Measurements from ENCODE around the gene CFDP1. TPM values are rescaled to one million over a fixed set of nuclear protein-coding genes. Genes with fewer than 3 reads are reported as not detected.
"Not testable (repeated sequence)": the region's sequence is repeated elsewhere in the genome, so short reads cannot be mapped to it uniquely, and the experiment has no call there.

Gene CFDP1
- polyA plus RNA-seq, 4 donors: 165 to 192 (median 175) TPM

DNA sequence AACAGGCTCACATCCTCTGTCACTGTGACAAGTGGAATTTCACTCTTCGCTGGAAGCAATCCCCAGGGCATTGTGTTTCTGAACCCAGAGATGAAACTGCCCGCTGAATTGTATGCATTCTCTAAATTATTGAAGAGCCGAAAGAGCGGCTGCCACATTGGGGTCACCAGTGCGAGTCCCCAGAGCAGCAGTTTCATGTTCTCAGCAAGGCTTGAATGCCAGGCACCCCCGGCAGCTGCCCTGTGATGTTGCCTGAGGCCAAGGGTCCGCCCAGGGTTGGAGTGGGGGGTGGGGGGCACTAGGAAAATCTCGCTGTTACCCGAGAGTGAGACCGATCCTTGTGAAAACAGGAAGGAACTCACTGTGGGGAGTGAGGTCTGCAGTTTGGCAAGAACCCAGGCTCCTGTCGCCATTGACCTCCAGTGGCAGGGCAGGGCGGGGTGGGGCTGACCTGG, 161.2 kb downstream of the CFDP1 start:
- DNase-seq (ENCODE audit: low read depth in 4 of 4, low spot score in 3 of 4): no peak

DNA sequence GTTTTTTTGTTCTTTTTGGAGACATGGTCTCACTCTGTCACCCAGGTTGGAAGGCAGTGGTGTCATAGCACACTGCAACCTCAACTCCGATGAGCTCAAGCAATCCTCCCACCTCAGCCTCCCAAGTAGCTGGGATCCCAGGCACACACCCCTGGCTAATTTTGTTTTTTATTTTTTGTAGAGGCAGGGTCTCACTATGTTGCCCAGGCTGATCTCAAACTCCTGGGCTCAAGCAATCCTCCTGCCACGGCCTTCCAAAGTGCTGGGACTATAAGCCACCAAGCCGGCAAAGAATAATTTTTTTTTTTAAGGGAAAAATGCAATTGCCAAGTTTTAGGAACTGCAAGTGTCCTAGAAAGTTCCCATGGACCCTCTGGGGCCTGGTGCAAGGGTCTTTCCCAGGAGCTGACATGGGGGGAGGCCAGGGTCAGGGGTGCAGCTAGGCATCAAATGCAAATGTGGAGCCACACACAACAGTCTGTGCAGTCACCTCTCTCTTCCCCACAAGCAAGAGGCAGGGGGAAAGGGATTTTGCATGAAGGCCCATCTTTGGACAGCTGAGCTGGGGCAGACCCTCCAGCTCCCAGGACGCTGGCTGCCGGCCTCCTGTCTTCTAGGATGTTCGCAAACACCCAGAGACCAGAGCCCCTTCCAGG, 161.7 kb downstream of the CFDP1 start:
- DNase-seq (ENCODE audit: low read depth in 4 of 4, low spot score in 3 of 4): no peak

DNA sequence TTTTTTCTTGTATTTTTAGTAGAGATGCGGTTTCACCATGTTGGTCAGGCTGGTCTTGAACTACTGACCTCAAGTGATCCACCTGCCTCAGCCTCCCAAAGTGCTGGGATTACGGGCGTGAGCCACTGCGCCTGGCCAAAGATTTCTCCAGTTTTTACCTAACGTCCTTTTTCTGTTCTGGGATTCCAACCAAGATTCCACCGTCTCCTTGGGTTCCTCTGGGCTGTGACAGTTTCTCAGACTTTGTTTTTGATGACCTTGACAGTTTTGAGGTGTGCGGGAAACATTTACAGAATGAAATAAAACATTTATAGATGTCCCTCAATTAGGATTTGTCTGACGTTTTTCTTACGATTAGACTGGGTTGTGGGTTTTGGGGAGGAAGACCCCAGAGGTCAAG, 163.9 kb downstream of the CFDP1 start:
- DNase-seq (ENCODE audit: low read depth in 4 of 4, low spot score in 3 of 4): not testable (repeated sequence)

DNA sequence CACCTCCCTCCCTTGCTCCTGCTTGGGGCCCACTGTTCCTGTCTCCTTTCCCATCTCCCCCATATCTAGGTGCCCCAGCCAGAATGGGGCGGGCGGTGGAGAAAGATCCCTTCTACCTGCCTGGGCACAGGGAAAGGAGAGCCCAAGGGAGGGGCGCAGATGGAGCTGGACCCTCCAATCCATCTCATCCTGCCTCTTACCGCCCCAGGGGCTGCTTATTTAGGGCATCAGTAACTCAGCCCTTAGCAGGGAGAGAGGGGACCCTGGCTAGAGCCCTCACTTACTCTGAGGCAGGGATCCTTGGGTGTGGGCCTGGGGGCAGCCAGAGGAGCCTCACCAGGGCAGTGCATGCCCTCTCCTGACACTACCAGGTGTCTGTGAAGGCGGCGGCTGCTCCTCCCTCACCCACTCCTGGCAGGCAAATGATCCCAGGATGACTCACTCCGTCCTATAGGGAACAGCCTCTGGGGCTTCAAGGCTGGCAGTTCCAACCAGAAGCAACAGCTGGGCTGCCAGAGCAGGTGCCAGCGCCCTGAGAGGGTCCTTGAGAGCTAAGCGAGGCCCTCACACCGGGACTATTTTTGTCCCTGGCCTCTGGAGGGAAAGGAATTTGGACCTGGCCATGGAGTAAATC, 165.6 kb downstream of the CFDP1 start:
- no peak for DNase-seq (ENCODE audit: low read depth in 4 of 4, low spot score in 3 of 4)

DNA sequence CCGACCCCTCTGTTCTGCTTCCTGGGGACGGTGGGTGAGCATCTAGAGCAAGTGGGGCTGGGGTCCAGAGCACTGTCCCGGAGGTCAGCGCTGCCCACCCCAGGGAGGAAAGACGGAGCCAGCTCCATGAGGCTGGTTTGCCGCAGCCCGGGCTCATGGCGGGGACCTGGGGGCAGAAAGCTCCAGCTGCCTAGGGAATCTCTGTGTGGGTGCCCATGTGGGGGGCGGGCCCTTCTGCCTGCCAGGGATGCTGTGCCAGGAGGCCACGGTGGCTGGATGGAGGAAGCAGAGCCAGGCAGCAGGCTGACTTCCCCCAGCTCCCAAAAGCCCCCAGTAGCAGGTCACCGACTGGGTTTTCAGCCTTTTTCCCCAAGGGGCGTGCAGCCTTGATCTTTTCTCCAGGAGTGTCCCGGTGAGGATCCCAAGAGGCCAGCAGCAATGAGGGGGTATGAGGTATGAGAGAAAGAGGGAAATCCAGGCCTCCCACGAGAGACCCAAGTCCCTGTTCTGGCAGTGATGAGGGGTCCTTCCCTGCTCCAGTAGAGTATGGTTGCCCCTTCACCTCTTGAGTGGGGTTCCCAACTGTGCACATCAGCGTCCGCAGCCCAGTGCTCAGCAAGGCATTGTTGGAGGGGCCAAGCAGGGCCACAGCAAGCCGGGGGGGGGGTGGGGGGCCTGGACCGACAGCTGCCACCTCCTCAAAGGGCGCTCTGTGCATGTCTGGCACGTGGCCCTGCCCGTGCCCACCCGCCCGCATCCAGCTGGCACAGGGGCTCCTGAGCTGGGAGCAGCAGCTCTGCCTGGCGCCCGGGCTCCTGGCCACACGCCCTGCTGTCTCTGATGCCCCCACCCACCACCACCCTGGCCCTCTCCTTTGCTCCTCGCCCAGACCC, 166.3 kb downstream of the CFDP1 start:
- no peak for DNase-seq (ENCODE audit: low read depth in 4 of 4, low spot score in 3 of 4)

DNA sequence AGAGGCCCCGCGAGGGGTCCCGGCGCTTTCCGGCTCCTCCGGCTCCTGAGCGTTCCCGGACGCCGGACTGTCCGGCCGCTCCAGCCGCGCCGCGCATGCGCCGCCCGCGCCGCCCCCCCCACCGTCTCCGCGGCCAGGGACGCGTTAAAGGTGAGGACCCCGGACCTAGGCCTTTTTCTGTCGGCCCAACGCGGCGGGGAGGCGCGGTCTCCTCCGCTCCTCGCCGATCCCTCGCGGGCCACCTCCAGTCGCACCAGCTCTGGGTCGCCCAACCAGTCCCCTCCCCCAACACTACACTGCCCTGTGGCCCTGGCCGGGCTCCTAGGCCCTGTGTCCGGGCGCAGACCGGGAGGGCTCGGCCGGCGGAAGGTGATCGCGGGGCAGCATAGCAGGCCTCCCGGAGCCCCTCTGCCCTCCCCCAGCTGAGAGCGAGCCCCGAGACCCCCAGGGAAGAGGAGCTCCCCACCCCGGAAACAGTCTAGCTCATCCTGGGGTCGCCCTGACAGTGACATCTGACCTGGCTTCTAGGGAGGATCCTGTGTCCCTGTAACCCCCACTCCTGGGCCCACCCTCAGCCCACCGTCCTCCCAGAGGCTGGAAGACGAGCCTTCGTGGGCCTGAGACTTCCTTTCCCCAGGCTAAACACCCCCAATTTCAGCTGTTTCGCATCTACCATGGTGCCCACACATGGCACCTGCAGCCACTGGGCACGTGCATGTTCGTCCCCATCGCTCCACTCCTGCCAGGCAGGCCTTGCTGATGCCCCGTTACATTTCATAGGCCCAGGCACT, 167.2 kb downstream of the CFDP1 start:
- no peak for DNase-seq (ENCODE audit: low read depth in 4 of 4, low spot score in 3 of 4)

DNA sequence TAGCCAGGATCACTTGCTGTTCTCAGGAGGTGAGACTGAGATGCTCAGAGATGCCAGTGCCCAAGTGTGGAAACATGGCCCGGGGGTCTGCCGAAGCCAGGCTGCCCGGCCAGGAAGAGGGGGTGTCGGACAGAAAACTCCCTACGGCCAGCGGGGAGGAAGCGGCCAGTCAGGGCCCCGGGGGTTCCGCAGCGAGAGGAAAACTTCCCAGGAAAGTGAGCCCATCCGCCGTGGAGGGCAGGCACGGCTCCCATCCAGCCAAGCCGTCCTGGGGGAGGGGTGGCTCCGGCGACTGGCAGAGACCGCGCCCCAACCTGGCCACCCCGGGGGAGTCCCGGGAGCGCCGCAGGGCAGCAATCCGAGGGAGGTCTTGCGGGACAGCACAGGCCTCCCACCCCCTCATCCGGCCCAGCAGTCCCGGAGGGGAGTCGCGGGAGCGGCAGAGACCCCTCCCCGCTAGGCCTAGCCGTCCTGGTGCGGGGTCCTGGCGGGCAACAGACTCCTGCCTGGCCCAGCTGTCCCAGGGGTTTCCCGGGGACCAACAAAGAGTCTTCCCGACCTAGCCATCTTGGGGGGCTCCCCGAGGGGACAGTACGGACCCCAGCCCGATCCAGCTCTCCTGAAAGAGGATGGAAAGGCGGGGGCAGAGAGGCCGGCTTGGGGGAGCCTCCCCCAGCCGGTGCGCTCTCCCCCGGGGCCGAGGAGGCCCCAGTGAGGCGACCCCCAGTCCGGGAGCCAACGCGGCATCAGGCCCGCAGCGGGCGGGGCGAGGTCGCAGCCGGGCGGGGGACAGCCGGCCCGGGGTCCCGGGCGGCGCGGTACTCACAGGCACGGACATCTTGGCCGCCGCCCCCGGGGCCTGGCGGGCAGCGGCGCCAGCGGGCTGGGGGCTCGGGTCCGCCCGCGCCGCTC, 168.0 kb downstream of the CFDP1 start:
- no peak for DNase-seq (ENCODE audit: low read depth in 4 of 4, low spot score in 3 of 4)

DNA sequence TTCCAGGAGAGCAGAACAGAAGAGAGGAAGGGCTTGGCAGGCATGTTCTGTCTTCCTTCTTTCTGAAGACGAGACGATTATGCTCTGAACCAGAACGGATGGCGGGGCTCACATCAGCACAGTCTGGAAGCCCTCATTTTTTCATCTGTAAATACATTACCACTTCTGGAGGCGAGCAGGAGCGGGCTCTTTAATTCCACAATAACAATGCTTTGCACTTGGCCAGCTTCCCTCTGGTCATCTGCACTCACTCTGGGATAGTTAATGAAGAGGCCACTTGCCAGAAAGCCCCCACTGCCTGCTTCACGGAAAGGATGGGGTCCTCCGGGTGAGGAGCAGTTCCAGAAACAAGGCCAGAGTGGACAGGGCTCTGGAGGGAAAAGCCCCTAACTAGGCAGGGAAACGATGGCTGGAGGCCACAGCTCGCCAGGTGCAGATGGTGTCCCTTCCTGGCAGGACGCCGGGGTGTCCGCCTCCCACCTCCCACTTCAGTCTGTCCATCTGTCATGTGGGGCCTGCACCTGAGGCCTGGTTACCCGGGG, 168.8 kb downstream of the CFDP1 start:
- DNase-seq (ENCODE audit: low read depth in 4 of 4, low spot score in 3 of 4): no peak

DNA sequence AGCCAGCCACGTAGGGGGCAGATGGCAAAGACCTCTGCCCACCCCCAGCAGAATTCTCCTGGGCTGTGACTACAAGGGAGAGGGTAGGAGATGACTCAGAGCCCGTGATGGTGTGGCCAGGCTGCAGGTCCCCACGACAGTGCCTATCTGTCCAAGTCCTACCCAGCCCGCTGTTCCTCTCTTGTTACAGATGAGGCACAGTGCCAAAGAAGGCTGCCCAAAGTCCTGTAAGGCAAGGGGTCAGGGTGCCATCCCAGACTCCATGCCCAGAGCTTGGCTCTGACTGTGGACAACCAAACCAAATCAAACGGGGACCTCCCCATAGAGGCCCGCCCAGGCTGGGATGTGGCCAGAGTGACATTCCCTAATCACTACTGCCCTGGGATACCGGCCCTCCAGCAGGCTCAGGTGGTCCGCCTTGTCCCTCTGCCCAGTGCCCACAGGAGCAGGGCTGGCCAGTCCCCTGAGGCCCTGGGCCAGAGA, 169.3 kb downstream of the CFDP1 start:
- DNase-seq (ENCODE audit: low read depth in 4 of 4, low spot score in 3 of 4): no peak

DNA sequence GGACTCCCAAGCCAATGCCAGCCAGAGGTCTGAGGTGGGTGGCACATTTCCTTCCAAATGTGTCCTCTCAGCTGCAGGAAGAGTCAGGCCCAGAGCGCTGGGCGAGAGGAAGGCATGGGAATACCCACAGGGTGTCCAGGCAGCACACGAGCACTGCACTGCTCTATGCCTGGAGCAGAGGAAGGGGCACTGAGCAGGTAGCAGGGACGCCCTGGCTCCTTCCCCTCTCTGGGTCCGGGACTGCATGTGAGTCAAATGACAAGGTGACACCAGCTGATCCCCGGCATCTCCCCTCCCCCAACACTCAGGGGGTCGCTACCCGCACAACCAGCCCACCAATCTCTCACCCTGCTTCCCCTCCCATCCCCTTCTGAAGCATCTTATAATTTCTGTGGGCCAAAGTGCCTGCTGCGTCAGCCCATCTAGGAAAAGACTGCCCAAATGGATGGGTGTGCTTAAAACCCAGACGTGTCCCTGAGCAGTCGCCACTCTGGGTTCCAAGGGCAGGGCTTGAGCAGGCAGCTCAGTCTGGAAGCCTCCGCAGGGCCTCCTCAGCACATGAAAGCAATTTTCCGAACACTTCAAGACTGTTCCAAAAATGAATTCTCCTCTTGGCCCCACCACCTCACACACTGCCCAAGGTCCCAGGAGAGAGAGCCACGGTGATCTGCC, 169.9 kb downstream of the CFDP1 start:
- no peak for DNase-seq (ENCODE audit: low read depth in 4 of 4, low spot score in 3 of 4)

DNA sequence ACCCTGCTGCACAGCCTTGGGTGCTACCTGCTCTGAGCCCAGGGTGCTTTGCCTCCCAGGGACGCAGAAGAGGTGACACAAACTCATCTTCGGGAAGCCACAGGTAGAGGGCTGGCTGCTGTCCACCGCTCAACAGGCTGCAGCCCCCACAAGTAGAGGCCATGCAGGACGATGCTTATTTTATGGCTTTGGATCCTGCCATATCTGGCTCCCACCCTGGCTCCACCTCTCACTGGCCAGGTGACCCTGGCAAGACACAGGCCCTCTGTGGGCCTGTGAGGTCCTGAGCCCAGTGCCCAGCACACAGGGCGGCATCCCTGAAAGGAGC, 170.5 kb downstream of the CFDP1 start:
- no peak for DNase-seq (ENCODE audit: low read depth in 4 of 4, low spot score in 3 of 4)

DNA sequence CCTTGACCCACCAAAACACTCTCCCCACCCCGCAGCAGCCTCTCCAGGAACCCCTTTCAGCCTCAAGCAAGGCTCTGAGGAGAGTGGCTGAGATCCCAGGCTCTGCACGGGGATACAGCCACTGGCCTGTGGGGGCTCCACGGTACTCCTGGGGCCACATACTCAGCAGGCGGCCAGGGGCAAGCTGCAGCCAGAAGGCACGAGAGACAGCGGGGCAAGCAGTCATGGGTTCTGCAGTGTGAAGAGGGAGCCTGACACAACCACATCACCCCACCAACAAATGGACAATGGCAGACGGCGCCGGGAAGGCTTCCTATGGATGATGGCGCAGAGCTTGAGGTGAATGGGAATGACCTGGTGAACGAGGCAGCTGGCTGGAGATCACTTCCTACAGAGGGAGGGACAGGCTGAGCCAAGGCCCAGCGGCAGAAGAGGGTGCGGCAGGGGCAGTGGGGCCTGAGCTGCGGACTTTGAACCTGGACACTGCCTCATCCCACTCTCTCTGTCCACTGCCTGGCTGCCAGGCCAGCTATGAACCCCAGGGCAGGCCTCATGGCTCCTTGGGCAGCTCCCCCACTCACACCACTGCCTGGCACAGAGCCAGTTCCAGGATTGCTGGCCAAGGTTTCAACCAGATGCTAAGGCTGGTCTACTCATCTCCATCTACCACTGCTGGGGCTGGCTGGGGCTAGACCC, 171.1 kb downstream of the CFDP1 start:
- no peak for DNase-seq (ENCODE audit: low read depth in 4 of 4, low spot score in 3 of 4)

DNA sequence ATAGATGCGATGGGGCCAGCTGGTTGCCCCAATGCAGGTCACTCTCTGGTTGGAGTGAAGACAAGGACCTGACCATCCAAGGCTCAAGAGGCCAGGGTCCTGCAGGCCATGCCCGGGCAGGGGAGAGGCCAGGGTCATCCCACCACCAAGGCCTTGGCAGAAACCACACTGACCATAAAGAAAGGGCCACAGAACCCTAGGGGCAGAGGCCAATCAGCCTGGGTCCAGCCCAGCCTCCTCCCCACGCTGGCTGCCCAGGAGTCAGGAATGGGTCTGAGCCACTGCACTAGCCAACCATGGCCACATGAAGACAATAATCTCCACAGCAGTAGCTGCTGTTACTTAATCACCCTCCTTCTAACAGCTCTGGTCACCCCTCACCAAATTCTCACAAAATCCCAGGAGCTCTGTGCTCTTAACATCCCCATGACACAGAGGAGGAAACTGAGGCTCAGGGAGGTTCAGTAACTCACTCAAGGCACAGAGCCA, 171.7 kb downstream of the CFDP1 start:
- DNase-seq (ENCODE audit: low read depth in 4 of 4, low spot score in 3 of 4): no peak

DNA sequence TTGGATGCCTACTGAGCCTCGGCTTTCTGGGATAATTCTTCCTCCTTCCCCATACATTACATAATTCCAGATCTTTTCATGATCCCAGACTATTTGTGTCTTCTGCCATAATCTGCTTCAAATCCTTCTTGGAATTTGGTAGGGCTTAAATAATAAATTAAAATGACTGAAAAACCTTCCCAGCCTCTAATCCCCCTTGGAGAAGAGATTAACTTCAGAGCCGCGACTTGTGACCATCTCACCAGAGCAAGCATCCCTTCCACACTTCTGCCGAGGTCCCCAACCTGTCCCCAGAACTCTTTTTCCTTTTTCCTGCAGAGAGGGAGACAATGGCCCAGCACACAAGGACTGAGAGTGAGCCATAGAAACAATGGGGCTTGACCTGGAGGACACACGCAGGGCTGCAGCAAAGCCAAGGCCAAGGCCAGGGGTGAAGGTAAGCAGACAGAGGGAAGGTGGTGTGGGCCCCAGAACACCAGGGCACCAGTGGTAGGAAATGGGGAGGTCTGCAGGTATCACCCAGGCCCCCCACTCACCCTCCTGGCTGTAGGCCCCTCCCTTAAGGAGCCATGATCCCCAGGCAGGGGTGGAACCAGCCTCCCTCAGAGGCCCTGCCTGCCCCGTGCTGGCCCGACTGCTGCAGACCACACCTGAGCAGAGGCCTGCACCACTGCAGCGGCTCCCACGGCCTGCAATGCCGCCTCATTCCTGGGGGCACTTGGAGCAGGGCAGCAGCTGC, 172.3 kb downstream of the CFDP1 start:
- DNase-seq (ENCODE audit: low read depth in 4 of 4, low spot score in 3 of 4): no peak

DNA sequence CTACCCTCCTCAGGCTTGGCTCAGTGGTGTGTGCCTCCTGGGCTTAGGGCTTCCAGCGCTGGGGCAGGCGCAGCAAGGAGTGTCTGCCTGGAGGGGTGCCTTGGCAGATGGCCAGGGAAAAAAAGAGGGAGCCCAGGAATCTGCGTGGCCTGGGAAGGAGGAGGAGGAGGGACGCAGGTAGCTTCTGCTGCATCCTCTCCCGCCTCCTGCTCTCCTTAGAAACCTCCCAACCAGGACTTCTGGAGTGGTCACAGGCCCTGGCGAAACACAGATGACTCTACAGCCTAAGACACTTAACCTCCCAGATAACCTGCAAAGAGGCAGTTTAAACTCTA, 174.5 kb downstream of the CFDP1 start:
- no peak for DNase-seq (ENCODE audit: low read depth in 4 of 4, low spot score in 3 of 4)

DNA sequence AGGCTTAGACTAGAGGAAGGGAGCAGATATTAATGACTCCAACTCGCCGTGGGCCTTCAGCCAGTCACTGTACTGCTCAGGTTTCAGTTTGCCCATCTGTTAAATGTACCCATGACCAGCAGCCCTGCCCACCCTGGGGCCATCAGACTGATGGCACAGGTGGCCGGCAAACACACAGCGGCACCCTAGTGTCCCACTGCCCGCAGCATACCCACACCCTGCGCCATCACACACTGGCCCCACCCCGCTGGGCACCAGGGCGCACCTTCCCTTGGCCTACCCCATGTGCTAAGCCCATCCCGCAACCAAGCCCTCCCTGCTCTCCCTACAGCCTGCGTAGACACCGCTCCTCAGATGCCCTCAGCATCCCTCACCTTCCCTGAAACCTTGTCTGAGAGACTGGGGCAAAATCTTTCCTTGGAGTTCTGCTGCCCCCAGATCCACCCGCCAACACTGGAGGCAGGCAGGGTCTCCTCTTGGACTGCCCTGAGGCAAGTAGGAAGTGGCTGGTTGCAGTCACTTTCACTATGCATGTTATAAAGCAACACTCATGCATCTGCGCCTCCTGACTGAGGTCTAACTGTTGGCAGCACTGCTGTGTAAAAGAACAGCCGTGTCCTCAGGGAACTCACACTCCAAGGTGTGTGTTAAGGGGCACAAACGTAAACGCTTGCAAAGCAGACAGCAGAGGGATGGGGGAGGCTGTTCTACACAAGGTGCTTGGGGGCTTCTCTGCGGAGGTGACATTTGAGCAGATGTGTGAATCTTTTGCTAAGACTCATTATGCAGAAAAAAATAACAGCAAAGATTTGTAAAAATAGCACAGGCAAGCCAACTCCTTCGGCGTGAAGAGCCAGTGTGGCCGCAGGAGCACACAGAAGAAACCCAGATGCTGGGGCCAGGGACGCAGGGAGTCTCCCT, 175.2 kb downstream of the CFDP1 start:
- DNase-seq (ENCODE audit: low read depth in 4 of 4, low spot score in 3 of 4): no peak
